GM12865 (cell line): ENCODE measurements around the gene CCDC85A.

ENCODE experiments used
- DNase-seq: peaks from one replicate; pipeline ENCODE4 v3.0.0; 2010; ENCODE audit warnings: low read depth
- H3K4me3 ChIP-seq: 2 replicates; pipeline ENCODE4 v1.5.1; 2011; ENCODE audit warnings: mild to moderate bottlenecking, low read depth, low read length, control low read depth
- CTCF ChIP-seq: IDR thresholded peaks from 2 replicates; pipeline ENCODE4 v1.5.1; 2011; ENCODE audit warnings: low read length, control low read depth, low read depth, inconsistent platforms; ENCODE audit not compliant: insufficient read depth; ENCODE audit errors: missing control alignments

Gene CCDC85A

GRCh38 chr2:56204556-56204955 lies 20.8 kb downstream of the CCDC85A start:
- H3K4me3 ChIP-seq, result no peak overlapping the region
- no peak for TF ChIP-seq CTCF
- DNase-seq, result no peak

GRCh38 chr2:56206250-56206649 lies 22.5 kb downstream of the CCDC85A start:
- TF ChIP-seq CTCF, result no peak

GRCh38 chr2:56207760-56208159 lies 24.0 kb downstream of the CCDC85A start:
- H3K4me3 ChIP-seq, result no peak overlapping the region
- DNase-seq, result no peak
- TF ChIP-seq CTCF, result no peak

More at GRCh38 chr2:56206250-56206649, 22.5 kb downstream of the CCDC85A start:
- no peak for DNase-seq
- no peak overlapping the region for H3K4me3 ChIP-seq

GRCh38 chr2:56208380-56208779 lies 24.6 kb downstream of the CCDC85A start:
- TF ChIP-seq CTCF, result no peak
- DNase-seq, result no peak
- no peak overlapping the region for H3K4me3 ChIP-seq

- H3K4me3 ChIP-seq, result no peak overlapping the region
- TF ChIP-seq CTCF, result no peak
- no peak for DNase-seq
These were observed 25.9 kb downstream of the CCDC85A start for GRCh38 chr2:56209701-56210100.

- no peak for TF ChIP-seq CTCF
- no peak overlapping the region for H3K4me3 ChIP-seq
- no peak for DNase-seq
These were observed 26.5 kb downstream of the CCDC85A start for GRCh38 chr2:56210291-56210690.

GRCh38 chr2:56211048-56211447 lies 27.3 kb downstream of the CCDC85A start:
- no peak overlapping the region for H3K4me3 ChIP-seq
- no peak for DNase-seq
- TF ChIP-seq CTCF, result no peak
